Mesothelial cell of epicardium (in vitro differentiated cells): Measurements from ENCODE around the gene SERTAD1. TPM values are rescaled to one million over a fixed set of nuclear protein-coding genes. Genes with fewer than 3 reads are reported as not detected.
"Not testable (repeated sequence)": the region's sequence is repeated elsewhere in the genome, so short reads cannot be mapped to it uniquely, and the experiment has no call there.

ENCODE experiments used
- DNase-seq, 2 experiments: peaks; one replicate each; pipeline ENCODE4 v3.0.0; 2021; ENCODE audit warnings: low spot score in 2 of 2; ENCODE audit not compliant: unreplicated experiment in 2 of 2
- H3K27ac Mint-ChIP-seq: 2 replicates; pipeline ENCODE4 v1.8.0; 2021; ENCODE audit warnings: mixed read lengths
- H3K27me3 Mint-ChIP-seq: 2 replicates; pipeline ENCODE4 v1.8.0; 2021; ENCODE audit warnings: low read depth, mixed read lengths
- H3K36me3 Mint-ChIP-seq: 2 replicates; pipeline ENCODE4 v1.8.0; 2021; ENCODE audit warnings: mixed read lengths
- H3K4me1 Mint-ChIP-seq: 2 replicates; pipeline ENCODE4 v1.8.0; 2021; ENCODE audit warnings: mixed read lengths
- H3K4me3 Mint-ChIP-seq: 2 replicates; pipeline ENCODE4 v1.8.0; 2021; ENCODE audit warnings: mild to moderate bottlenecking, moderate library complexity, mixed read lengths
- H3K9me3 Mint-ChIP-seq: 2 replicates; pipeline ENCODE4 v1.8.0; 2021; ENCODE audit warnings: mixed read lengths
- CTCF ChIP-seq: fragments of 200-600 bp; sonication (generic); IDR thresholded peaks from one replicate; pipeline ENCODE4 v1.5.0; 2021; ENCODE audit warnings: antibody characterized with exemption; ENCODE audit not compliant: unreplicated experiment
- total RNA-seq: library from RNA; stranded (reverse); gene quantifications from 3 replicates; pipeline ENCODE4 v1.2.1, GENCODE V29; 2021

Gene SERTAD1
- total RNA-seq, 1 donor from 2014 or later, result 11.0 TPM

- TF ChIP-seq CTCF, result no peak
- Mint-ChIP-seq H3K4me3 (peak overlapping the region; percentile 96), H3K36me3 (peaks cover 13% of the 10 kb centered on the region), H3K4me1 (peaks cover 34% of the 10 kb centered on the region), H3K27me3 (no peaks in the 10 kb centered on the region), H3K9me3 (no peaks in the 10 kb centered on the region), H3K27ac (peak overlapping the region; percentile 99)
- DNase-seq, result peak; percentile 97 to 98
These were observed 17.6 kb upstream of the SERTAD1 start for GRCh38 chr19:40443131-40443999.

- peak in 1 of 2 experiments; percentile 40 for DNase-seq
- Mint-ChIP-seq H3K4me1 (peaks cover 34% of the 10 kb centered on the region), H3K9me3 (no peaks in the 10 kb centered on the region), H3K4me3 (peak overlapping the region; percentile 96), H3K27me3 (no peaks in the 10 kb centered on the region), H3K36me3 (peaks cover 15% of the 10 kb centered on the region), H3K27ac (peak overlapping the region; percentile 98)
- TF ChIP-seq CTCF, result no peak
These were observed 16.7 kb upstream of the SERTAD1 start for GRCh38 chr19:40442328-40443130.

- peaks cover 15% of the 10 kb centered on the region for H3K36me3 Mint-ChIP-seq
- no peaks in the 10 kb centered on the region for H3K9me3 Mint-ChIP-seq
- TF ChIP-seq CTCF, result no peak
- peak overlapping the region; percentile 96 for H3K4me3 Mint-ChIP-seq
- no peak for DNase-seq
- peak overlapping the region; percentile 98 for H3K27ac Mint-ChIP-seq
- no peaks in the 10 kb centered on the region for H3K27me3 Mint-ChIP-seq
- H3K4me1 Mint-ChIP-seq, result peaks cover 34% of the 10 kb centered on the region
These were observed 16.0 kb upstream of the SERTAD1 start for GRCh38 chr19:40441719-40442253.

DNA sequence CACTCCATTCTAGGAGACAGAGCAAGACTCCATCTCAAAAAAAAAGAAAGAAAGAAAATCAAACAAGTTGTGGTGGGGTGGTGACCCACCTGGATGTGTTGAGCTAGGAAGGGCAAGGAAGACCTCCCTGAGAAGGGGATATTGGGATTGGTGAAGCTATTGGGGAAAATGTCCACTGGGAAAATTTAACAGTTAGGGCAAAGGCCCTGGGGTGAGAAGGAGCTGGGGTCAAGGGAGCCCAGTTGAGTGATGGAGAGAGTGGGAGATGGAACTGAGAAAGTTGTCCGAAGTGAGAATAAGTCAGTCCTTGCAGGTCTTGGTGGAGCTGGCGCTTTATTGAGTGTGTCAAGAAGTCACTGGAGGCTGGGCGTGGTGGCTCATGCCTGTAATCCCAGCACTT is 12.5 kb upstream of the SERTAD1 start:
- no peaks in the 10 kb centered on the region for H3K9me3 Mint-ChIP-seq
- H3K27ac Mint-ChIP-seq, result peak overlapping the region; percentile 22
- no peak for DNase-seq
- H3K4me3 Mint-ChIP-seq, result no peak overlapping the region
- no peaks in the 10 kb centered on the region for H3K27me3 Mint-ChIP-seq
- peaks cover 25% of the 10 kb centered on the region for H3K4me1 Mint-ChIP-seq
- TF ChIP-seq CTCF, result no peak
- H3K36me3 Mint-ChIP-seq, result peaks cover 17% of the 10 kb centered on the region

DNA sequence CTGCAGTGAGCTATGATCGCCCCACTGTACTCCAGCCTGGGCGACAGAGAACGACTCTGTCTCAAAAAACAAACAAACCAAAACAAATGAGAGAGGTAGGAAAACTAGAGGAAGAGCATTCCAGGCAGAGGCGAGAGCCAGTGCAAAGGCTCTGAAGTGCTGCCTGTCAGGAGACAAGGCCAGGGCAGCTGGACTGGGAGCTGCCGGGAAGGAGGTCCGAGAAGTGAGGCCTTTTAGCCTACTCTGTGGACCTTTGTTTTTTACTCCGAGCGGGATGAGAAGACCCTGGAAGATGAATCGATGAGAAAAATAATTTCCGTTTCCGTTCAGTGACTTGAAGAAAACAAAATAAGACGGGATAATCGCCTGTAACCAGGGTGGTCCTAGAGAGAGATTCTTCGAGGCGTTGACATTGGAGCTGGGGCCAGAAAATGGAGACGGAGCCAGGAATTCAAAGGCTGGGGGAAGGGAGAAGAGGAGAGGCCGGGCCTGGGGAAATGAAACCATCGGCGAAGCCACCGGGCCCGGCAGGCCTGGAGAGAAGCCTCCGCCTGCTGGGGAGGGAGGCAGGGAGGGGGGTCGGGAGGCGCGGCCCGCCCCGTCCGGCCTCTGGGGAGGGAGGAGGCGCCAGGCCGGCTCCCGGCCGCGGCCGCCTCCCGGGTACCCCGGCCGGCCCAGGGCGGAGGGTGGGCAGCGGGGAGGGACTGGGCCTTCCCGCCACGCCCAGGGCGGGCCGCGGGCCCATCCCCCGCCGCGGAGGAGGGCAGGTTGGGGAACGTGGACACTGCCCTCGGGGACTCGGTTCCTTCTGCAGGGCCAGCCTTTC is 7.8 kb upstream of the SERTAD1 start:
- DNase-seq, result peak; percentile 64 to 78
- no peak for TF ChIP-seq CTCF

GRCh38 chr19:40432760-40433159 is 7.0 kb upstream of the SERTAD1 start:
- H3K27me3 Mint-ChIP-seq, DNase-seq, H3K9me3 Mint-ChIP-seq, H3K36me3 Mint-ChIP-seq: not testable (repeated sequence)
- peak overlapping the region; percentile 80 for H3K4me3 Mint-ChIP-seq
- H3K4me1 Mint-ChIP-seq, result peaks cover 18% of the 10 kb centered on the region
- peak overlapping the region; percentile 97 for H3K27ac Mint-ChIP-seq

More for the DNA sequence above, 7.8 kb upstream of the SERTAD1 start:
- Mint-ChIP-seq H3K27me3 (no peaks in the 10 kb centered on the region), H3K27ac (peak overlapping the region; percentile 97), H3K4me1 (peaks cover 18% of the 10 kb centered on the region), H3K4me3 (peak overlapping the region; percentile 80), H3K9me3 (no peaks in the 10 kb centered on the region), H3K36me3 (peaks cover 5% of the 10 kb centered on the region)
